SIG-M5 treated with dmso at 0.1 percent for 504 hours (cell line): ENCODE data around the gene FRS3.

ENCODE experiments used
- DNase-seq: peaks from one replicate; lab custom pipeline; 2025; ENCODE audit not compliant: unreplicated experiment; lab: John Stamatoyannopoulos, UW

Gene FRS3

DNA sequence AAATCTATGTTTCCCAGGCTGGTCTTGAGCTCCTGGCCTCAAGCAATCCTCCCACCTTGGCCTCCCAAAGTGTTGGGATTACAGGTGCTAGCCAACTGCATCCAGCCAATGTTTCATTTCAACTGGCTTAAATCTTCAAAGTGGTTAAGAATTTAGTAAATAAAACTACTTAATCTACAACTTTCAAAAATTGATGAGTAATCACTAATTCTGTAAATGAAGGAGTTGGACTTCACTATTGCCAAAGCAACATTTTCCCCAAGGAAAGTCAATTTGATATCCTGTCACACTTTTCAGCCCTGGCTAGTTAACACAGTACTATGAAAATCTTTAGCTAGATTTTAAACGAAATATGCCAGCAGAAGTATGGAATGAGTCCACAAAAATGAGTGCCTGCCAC, 11.6 kb upstream of the FRS3 start:
- no peak for DNase-seq

DNA sequence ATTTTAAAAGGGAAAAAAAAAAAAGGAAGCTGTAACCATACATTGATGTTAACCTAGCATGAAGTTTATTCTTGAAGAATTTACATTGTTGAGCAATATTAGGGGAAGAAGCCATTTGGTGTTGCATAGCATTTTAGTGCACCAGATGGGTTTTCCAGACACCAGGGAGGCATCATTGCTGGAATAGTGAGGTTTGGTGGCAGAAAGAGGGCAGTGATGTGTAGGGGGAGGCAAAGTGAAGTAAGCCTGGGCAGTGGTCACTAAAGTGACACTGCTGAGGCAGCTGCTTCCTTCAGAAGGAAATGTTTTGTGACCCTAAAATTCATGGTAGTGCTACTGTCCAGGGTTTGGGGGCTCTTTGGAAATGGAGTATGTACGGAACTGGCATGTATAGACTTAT, 10.3 kb upstream of the FRS3 start:
- DNase-seq, result peak; percentile 56

DNA sequence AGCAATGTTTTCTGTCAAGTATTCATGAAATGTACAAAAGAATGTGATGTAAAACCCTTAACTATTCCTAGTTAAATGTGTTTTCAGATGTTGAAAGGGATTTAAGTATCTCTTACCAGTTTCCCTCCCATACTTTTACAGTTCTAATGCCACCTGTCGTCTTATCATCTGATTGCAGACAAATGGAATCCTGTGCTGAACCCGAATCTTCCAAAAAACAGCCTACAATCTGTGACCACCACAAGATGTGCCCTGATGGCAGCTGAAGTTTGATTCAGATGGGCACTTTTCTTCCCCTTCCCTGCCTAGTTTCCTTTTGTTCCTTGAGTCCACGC, 9.7 kb upstream of the FRS3 start:
- DNase-seq, result no peak

DNA sequence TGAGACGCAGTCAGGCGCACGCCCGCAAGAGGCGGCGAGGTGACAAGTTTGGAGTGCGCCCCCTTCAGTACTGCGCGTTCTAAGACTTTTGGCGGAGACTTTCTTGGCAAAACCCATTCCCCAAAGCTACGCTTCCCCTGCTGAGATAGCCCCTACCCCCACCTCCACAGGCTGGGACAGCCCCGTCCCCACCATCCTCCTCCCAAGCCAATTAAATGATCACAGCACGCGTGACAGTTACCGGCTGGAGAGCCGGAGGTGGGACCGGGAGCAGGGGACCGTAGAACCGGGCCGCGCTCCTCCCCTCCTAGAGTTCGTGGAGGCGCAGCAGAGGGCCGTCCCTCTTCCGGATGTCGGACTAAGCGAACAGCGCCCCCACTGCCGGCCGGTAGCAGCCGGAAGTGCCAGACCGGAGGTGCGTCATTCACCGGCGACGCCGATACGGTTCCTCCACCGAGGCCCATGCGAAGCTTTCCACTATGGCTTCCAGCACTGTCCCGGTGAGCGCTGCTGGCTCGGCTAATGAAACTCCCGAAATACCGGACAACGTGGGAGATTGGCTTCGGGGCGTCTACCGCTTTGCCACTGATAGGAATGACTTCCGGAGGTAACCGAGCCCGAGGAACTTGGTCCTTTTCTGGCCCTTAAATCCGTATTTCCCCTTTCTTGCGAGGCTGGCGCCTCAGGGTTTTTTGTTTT, 7.7 kb upstream of the FRS3 start, which contains the start of gene TOMM6:
TOMM6 (plus strand) TSS at position 476 of the 699 bp plus-strand sequence; CDS start at position 480, 4 bp downstream.
- peak; percentile 90 for DNase-seq

DNA sequence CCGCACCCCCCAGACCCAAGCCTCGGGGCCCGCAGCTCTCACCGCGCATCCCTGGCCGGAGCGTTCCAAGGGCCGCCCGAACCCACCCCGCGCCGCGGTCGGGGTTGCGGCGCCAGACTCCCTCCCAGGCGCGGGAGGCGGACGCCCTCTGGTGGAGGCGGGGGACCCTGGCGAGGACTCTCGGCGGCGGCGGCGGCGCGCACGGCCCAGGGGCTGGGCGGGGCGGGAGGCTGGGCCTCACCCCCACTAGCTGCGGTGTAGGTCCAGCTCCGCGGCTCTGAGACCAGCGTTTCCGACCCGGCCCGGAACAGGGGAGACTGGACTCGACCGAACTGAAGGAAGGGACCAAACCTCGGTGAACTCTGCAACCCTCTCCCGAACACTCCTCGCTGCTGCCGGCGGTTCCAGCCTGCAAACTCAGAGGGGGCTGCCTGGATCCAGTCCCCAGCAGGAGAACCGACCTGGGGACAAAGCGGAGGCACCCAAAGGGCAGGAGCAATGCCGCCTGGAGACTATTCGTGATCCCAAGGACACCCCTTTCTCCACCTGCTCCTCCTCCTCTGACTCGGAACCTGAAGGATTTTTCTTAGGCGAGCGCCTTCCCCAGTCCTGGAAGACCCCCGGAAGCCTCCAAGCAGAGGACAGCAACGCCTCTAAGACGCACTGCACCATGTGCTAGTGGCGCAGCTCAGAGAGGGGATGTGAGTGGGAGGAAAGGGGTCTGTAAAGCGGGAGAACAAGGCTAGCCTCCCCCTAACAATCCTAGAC, 6.9 kb upstream of the FRS3 start:
- DNase-seq, result peak; percentile 70

DNA sequence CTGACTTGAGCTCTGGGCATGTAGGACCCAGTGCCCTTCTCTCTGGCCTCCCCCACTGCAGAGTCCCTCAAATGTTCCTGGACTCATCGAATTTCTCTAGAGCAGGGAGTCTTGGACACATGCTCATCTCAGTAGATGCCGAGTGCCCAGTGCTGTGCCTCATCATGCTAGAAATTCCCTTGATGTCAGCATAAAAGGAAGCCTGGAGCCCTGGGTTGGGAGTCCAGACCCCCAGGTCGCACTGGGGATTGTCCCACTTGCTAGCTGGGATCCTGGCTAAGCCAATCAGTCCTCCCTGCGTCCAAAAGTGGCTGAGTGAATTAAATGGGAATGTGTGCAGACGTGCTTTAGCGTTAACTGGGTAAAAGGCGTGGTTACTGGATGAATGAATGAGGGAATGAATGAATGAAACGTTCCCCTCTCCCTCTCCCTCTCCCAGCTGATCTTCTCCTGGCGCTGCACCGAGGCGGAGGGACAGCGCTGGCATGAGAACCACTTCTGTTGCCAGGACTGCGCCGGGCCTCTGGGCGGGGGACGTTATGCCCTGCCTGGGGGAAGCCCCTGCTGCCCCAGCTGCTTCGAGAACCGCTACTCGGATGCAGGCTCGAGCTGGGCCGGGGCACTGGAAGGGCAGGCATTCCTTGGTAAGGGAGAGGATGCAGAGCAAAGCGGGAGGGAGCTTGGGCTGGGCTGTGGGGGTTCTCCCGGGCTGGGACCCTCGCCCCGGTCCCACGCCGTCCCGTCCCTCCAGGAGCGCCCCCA, 6.2 kb upstream of the FRS3 start:
- DNase-seq, result no peak

DNA sequence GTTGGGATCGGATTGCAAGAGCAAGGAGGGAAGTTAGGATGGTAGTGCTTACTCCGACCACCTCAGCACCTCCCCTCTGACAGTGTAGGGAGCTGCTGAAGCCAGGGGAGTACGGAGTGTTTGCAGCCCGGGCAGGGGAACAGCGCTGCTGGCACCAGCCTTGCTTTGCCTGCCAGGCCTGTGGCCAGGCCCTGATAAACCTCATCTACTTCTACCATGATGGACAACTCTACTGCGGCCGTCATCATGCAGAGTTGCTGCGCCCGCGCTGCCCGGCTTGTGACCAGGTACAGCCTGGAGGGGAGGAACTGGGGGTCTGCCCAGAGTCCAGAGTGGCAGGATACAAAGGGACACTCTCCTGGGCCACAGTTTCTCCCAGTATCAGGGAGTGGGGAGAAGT, 5.6 kb upstream of the FRS3 start:
- DNase-seq, result no peak

DNA sequence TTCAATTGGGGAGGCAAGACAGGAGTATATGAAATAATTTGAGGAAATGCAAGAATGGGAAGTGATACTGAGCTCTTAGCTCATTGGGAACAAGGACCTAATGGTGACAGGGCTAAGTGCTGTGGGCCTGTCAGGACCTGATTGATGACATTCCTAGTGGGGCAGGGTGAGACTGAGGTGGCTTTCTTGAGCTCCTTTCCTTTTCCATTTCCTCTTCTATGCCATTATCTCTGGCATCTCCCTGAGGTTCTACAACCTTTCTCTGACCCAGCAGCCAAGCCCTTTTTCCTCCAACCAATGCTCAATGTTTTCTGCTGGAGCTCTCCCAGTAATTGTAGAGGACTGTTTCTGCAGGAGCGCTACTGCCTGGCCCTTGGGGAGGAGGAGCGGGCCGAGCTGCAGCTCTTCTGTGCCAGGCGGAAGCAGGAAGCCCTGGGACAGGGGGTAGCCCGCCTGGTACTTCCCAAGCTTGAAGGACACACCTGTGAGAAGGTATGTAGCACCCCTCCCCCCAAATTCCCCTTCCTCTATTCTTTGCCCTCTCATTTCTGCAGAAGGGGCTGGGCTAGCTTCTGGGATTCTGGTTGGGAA, 5.0 kb upstream of the FRS3 start:
- peak; percentile 82 for DNase-seq

DNA sequence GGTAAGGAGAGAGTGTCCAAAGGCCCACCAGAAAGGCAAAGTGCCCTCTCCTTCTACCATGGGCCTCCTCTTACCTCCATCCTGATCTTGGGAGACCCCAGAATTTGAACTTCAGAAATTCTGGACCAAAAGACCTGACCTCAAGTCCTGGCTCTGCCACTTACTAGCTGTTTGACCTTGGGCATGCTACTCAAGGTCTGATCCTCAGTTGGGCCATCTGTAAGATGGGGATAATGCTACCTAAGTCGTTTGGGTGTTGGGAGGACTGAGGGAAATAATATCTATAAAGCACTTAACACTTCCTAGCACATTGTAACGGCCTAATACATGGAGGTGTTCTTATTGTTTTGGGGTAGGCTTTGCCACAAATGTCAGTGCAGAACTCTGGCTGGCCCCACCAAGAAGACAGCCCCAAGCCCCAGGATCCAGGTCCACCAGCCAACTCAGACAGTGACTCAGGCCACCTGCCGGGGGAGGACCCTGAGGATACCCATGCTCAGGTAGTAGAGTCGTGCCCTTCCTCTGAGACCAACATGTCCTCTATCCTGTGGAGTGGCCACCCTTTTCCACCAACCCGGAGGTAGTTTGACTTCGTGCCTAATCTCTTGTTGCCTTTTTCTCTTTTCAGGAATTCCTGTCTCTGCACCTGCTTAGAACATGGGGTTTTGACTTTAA, 3.5 kb upstream of the FRS3 start:
- DNase-seq, result no peak

DNA sequence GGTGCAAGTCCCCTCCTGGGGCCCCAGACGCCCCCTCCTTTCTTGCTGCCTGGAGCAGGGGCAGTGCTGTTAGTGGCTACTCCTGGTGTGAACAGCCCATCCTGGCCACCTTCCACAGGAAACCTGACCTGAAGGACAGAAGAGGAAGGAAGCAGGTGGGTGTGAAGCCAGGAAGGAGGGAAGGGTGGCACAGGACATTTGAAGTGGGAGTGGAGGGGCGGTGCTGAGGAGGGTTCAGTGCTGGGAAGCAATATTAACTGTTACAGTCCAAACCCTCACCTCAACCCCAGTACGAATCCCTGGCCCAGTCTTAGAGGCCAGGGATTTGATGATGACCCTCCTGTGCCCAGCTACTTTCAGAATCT, 1.6 kb upstream of the FRS3 start:
- no peak for DNase-seq

DNA sequence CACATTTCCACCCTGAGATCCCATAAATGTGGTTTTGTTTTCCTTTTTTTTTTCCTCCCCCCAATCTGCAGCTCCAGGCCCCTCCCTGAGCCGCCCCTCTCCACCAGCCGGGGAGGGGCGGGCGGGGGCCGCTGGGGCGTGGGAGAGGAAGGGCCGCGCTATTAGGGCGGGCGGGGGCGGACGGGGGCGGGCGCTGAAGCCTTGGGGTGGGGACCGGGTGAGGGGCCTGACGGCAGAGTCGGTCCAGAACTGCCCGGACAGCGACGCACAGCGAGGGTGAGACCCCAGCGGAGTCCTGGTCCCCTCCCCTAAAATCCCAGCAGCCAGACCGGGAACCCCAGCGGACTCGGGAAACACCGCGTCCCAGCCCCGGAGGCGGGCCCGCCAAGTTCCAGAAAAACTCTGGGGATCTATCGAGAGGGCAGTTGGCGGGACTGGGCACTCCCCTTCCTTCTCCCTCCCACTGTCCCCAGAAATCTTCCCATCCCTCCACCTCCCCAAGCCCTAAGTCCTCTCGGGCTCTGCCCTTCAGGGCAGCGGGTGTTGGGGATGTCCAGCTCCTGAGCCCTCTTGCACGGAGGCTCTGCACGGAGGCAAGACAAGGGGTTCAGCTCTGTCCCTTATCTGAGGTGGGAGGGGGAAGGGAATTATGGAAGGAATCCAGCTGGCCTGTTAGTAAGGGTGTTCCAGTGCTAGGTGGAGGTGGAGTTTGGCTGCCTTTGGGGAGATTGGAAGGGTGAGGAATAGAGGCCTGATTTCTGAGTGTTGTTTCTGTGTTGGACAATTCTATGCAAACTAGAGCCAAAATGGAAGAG, 1.1 kb upstream of the FRS3 start, which contains the start of gene PRICKLE4:
PRICKLE4 (plus strand) TSS at position 232 of the 815 bp plus-strand sequence. CDS start 2,692 bp downstream, outside the sequence.
- no peak for DNase-seq

DNA sequence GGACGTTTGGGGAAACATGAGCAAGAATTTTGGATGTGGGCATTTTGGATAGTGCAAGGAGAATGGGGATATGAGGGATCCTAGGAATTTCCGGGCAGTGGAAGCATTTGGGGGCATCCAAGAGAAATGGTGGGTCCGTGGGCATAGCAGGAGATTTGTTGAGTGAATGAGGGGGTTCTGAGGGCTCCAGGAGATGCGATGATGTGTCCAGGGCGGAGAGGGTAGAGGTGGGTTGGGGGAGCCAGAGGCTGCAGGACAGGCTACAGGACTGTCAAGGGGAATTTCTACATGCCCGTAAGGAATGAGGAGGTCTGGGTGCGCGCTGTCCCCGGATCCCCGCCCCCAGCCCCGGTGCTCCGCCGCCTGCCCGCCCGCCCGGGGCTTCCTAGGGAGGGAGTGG, 364 bp downstream of the FRS3 start:
- no peak for DNase-seq

DNA sequence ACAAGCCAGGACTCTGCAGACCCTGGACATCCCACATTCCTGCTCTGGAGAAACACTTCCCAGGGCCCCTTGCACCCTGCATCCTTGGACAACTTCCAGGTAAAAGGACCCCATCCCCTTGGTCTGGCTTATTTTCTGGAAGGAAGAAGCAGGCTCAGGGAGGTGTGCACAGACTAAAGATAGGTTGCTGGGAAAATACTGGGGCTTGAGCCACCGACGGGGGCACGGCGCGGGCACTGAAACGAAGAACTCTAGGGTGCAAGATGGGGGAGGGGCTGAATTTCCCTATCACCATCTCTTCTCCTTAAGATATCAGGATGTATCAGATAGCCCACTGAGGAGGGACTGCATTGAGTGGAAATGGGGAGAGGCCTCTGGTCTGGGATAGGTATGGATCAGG, 805 bp downstream of the FRS3 start:
- DNase-seq, result no peak

DNA sequence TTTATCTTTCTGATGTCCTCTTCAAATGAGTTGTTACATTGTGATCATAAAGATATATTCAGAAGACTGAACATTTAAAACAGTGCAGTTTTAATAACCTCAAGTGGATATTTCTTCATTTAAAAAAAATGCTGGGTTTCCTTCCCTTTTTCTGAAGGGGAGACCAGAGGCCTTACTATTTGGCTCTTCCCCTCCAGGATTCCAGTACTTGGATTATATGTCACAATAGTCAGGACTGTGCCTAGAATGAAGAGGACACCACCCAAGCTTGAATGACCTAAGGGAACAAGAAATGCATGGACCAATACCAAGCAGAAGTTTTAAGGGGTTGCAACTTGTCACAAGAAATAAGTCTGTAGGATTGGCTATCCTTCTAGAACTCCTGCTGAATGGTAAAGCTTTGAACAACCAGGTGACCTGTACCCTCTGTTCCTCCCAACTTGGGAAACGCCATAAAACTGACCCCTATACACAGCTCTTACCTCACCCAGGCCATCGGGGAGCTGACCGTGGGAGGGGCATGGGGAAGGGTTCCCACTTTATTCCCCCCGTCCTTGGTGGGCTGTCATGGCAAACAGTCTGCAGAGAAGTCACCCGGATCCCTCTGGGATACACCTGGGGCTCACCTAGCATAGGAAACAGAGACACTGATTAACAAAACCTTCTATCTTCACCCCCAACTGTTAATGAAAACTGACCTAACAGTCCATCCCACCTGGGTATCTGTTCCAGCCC, 2.0 kb downstream of the FRS3 start:
- DNase-seq, result peak; percentile 23

DNA sequence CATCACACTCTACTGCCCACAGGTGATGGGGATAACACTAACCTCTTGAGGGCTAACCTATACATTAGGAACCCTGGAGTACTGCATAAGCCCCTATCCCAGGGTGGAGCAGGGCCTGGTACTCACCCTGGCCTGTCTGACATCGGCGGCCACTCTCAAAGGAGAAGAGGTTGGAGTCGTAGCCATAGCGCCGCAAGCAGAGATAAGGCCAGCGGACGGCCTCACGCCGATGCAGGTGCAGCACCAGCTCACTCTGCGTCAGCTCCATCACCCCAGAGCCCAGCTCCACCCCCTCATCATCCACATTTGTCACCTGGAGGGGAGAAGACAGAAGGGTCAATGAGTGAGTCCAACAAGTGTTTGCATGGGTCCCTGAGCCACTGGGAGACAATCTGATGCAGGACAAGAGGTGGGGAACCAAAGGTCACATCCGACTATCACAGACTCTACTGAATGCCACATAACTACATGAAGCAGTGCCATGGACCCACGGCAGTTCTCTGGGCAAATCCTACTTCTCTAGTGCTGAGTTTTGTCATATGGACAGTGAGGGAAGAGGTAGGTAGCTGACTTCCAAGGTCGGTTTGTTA, 4.3 kb downstream of the FRS3 start:
- DNase-seq, result no peak

DNA sequence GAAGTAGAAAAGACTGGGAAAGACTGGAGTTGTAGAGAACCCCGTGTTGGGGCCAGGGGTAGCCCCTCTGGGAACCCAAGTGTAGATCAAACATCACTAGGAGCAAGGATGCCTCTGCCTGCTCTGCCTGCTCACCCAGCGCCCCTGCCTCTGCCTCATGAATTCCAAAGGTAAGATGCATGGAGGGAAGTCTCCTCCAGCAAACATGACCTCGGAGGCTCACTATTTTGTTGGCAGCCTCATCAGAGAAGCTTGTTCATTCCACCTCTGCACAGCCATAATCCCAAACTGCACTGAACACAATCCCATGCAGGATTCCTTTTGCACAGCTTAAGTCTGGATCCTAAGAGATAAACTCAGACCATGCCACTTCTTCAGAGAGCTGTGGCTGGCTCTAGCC, 4.9 kb downstream of the FRS3 start:
- DNase-seq, result no peak

DNA sequence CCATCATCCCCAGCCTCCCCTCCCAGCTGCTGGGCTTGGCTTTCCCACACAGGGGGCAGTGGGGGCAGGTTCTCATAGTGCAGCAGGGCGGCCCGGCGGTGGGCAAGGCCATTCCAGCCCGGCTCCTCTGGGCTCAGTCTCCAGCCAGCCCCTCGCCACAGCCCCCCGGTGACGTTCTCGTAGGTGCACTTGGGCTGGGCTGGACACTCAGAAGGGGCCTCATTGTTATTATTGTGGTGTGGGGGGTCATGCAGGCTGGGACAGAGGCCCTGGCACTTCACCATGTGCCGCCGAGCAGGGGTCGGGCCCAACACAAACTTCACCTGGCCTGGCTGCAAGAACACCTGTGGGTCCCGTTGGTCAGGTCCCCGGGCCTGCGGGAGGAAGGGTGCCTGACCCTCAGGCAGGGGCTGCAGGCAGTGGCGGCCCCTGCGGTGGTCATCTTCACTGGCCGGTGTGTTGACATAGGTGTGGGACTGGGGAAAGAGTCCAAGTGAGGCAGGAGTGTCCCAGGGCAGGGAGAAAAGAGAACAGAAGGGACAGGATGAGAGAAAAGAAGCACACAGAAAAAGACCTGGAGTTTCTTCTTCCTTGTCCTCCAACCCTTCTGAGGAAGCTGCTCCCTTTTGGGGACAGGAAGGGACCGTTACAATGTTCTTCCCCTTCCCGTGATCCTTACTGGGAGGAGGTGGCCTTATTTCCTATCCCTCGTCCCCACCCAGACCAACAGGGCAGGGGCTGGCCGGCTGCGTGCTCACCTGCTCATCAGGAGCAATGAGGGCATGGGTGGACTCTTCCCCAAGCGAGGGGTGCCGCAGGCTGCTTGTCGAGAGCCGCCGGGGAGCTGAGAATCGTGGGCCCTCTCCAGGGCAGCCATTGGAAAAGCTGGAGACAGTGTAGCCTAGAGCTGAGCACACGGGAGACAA, 8.4 kb downstream of the FRS3 start:
- no peak for DNase-seq
